Fibroblast of lung (primary cell): ENCODE results near the gene MUC21. TPM values are rescaled to one million over a fixed set of nuclear protein-coding genes. Genes with fewer than 3 reads are reported as not detected.

Source experiments
- DNase-seq, 2 donors: peaks; one replicate each; pipeline versions ENCODE4 v3.0.0 to v3.0.0-alpha.2; 2010; ENCODE audit warnings: low read depth in 2 of 2
- H2AFZ ChIP-seq: 2 replicates; pipeline ENCODE4 v1.5.1; 2012; ENCODE audit warnings: low read length, control low read depth, inconsistent platforms
- H3K27ac ChIP-seq: 2 replicates; pipeline ENCODE4 v1.5.1; 2011; ENCODE audit warnings: low read length, control low read depth; ENCODE audit not compliant: insufficient read depth
- H3K27me3 ChIP-seq: 2 replicates; pipeline ENCODE4 v1.5.1; 2011; ENCODE audit warnings: mild to moderate bottlenecking, low read length; ENCODE audit not compliant: control insufficient read depth, insufficient read depth
- H3K36me3 ChIP-seq: 2 replicates; pipeline ENCODE4 v1.5.1; 2011; ENCODE audit warnings: low read length; ENCODE audit not compliant: control insufficient read depth, insufficient read depth
- H3K4me1 ChIP-seq: 2 replicates; pipeline ENCODE4 v1.5.1; 2011; ENCODE audit warnings: low read length; ENCODE audit not compliant: control insufficient read depth, insufficient read depth; ENCODE audit errors: extremely low read depth
- H3K4me2 ChIP-seq: 2 replicates; pipeline ENCODE4 v1.5.1; 2011; ENCODE audit warnings: low read length, control low read depth; ENCODE audit not compliant: insufficient read depth; ENCODE audit errors: extremely low read depth
- H3K4me3 ChIP-seq, 4 experiments: fragments of 200-600 bp in 1 of 4; sonication (generic) in 1 of 4; replicated peaks in 1 of 4; 2 replicates each; pipeline ENCODE4 v1.5.1; 2011 to 2016; ENCODE audit warnings: low read length in 4 of 4, low read depth in 3 of 4, mild to moderate bottlenecking in 3 of 4, control low read depth in 2 of 4, inconsistent platforms in 1 of 4, mixed read lengths in 1 of 4; ENCODE audit not compliant: insufficient read depth in 1 of 4; ENCODE audit errors: control extremely low read depth in 1 of 4
- H3K79me2 ChIP-seq: 2 replicates; pipeline ENCODE4 v1.5.1; 2012; ENCODE audit warnings: mild to moderate bottlenecking, low read length, inconsistent platforms; ENCODE audit not compliant: control insufficient read depth, insufficient read depth
- H3K9ac ChIP-seq: 2 replicates; pipeline ENCODE4 v1.5.1; 2011; ENCODE audit warnings: mild to moderate bottlenecking, low read length, control low read depth; ENCODE audit not compliant: insufficient read depth
- H3K9me3 ChIP-seq: 2 replicates; pipeline ENCODE4 v1.5.1; 2012; ENCODE audit warnings: low read depth, low read length; ENCODE audit not compliant: control insufficient read depth, insufficient read depth
- H4K20me1 ChIP-seq: 2 replicates; pipeline ENCODE4 v1.5.1; 2011; ENCODE audit warnings: low read length; ENCODE audit not compliant: control insufficient read depth, insufficient read depth; ENCODE audit errors: extremely low read depth
- EZH2 ChIP-seq: IDR thresholded peaks from 2 replicates; pipeline ENCODE4 v1.5.1; 2012; ENCODE audit warnings: low read length, control low read depth, mild to moderate bottlenecking; ENCODE audit errors: missing control alignments
- polyA plus RNA-seq, 2 donors: library from polyadenylated mRNA; depleted of rRNA in 1 of 2; stranded (reverse) in 1 of 2; unstranded in 1 of 2; fragments of >200 nt; gene quantifications; 2 replicates each; pipeline ENCODE4 v1.2.1, GENCODE V29; 2011 to 2012; ENCODE audit warnings: missing spikeins in 1 of 2
- total RNA-seq: library from RNA; depleted of rRNA; stranded (reverse); fragments of >200 nt; gene quantifications from 2 replicates; pipeline ENCODE4 v1.2.1, GENCODE V29; 2014
- TF ChIP-seq, protein P1 (sequence below), 2 donors: IDR thresholded peaks in 1 of 2; conservative IDR thresholded peaks in 1 of 2; 1 replicate in 1 of 2; 2 replicates in 1 of 2; pipeline ENCODE4 v1.5.1; 2011 to 2012; ENCODE audit warnings: low read length in 2 of 2, control low read depth in 1 of 2, inconsistent platforms in 1 of 2, low read depth in 1 of 2, mild to moderate bottlenecking in 1 of 2

The MUC21 gene
- total and polyA plus RNA-seq, 2 donors (not counting 1 experiment from before 2014, with no cell fraction given) = not detected

DNA sequence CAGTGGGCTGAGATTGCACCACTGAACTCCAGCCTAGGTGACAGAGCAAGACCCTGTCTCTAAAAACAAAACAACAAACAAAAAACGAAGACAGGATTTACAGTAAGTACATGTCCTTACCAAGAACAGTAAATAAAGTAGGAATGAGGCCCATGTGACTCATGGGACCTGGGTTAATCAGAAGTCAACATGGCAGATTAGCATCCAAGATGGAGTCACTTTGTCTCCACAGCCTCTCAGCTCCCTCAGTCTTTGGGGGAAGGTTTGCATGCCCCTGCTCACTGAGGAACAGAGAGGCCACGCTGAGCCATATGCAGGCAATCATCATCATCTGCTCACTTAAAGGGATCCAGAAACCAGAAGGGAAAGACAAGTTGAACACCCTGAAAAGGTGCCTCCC lies 19.0 kb downstream of the MUC21 start:
- DNase-seq = no peak
- Histone ChIP-seq H3K4me2 (no peak overlapping the region), H3K4me1 (peaks cover 1% of the 10 kb centered on the region), H4K20me1 (no peaks in the 10 kb centered on the region), H3K36me3 (no peaks in the 10 kb centered on the region), H2AFZ (no peak overlapping the region), H3K27ac (no peak overlapping the region), H3K79me2 (no peaks in the 10 kb centered on the region), H3K4me3 (no peak overlapping the region), H3K9me3 (no peaks in the 10 kb centered on the region), H3K9ac (no peak overlapping the region), H3K27me3 (peaks cover 2% of the 10 kb centered on the region)
- TF ChIP-seq EZH2 = no peak
- TF ChIP-seq, protein P1, sequence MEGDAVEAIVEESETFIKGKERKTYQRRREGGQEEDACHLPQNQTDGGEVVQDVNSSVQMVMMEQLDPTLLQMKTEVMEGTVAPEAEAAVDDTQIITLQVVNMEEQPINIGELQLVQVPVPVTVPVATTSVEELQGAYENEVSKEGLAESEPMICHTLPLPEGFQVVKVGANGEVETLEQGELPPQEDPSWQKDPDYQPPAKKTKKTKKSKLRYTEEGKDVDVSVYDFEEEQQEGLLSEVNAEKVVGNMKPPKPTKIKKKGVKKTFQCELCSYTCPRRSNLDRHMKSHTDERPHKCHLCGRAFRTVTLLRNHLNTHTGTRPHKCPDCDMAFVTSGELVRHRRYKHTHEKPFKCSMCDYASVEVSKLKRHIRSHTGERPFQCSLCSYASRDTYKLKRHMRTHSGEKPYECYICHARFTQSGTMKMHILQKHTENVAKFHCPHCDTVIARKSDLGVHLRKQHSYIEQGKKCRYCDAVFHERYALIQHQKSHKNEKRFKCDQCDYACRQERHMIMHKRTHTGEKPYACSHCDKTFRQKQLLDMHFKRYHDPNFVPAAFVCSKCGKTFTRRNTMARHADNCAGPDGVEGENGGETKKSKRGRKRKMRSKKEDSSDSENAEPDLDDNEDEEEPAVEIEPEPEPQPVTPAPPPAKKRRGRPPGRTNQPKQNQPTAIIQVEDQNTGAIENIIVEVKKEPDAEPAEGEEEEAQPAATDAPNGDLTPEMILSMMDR (conservative IDR thresholded peaks at IDR 0.05 in 1 of 2, IDR thresholded peaks at IDR 0.05 in 1 of 2; ENCODE audit: low read depth in 1 of 2, low read length in 2 of 2) = no peak

DNA sequence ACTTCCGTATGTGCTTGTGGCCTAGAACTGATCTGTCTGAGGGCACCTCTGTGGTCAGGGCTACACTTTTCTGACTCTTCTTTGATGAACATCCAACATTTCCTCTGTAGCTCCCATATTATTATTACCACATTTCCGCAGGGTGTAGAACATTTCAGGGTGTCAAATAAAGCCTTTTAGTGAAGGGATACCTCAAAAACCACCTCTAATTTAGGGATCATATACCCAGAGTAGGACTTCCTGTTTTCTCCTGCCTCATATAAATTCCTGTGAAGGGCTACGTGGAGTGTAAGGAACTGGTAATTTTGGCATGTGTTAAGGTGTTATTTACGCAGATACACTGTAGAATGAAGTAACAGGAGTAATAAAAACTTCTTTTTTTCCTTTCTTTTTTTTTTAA lies 21.3 kb downstream of the MUC21 start:
- Histone ChIP-seq H3K9ac (no peak overlapping the region), H4K20me1 (no peaks in the 10 kb centered on the region), H3K4me2 (no peak overlapping the region), H3K27ac (no peak overlapping the region), H3K4me3 (no peak overlapping the region), H2AFZ (no peak overlapping the region), H3K4me1 (peaks cover 6% of the 10 kb centered on the region), H3K79me2 (no peaks in the 10 kb centered on the region), H3K9me3 (no peaks in the 10 kb centered on the region), H3K27me3 (no peaks in the 10 kb centered on the region), H3K36me3 (no peaks in the 10 kb centered on the region)
- TF ChIP-seq, protein P1 (conservative IDR thresholded peaks at IDR 0.05 in 1 of 2, IDR thresholded peaks at IDR 0.05 in 1 of 2; ENCODE audit: low read depth in 1 of 2, low read length in 2 of 2) = no peak
- TF ChIP-seq EZH2 = no peak
- DNase-seq = no peak

DNA sequence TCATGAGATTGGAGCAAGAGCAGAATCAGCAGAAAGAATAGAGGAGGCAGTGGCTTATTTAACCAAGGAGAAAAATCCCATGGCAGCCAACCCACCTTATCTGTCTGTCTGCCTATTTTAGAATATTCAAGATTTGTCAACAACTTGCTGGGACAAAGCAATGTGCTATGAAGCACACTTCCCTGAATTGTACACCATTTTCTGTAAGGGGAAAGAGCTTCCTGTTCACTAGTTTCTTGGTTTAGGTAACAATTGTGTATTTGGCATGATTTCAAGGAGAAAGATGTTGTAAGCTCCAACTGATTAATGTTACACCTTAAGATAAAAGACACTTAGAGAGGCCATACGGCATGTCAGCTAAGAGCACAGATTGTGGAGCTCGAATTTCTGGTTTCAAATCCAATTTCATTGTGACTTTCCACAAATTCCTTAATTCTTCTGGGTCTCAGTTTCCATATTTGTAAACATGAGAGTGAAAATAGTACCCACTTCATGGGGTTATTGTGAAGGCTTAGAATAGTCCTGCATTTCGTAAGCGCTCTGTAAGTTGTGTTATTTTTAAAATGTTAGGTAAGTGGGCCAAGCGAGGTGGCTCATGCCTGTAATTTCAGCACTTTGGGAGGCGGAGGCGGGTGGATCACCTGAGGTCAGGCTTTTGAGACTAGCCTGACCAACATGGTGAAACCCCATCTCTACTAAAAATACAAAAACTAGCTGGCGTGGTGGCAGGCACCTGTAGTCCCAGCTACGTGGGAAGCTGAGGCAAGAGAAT lies 21.9 kb downstream of the MUC21 start:
- no peak overlapping the region for H3K9ac ChIP-seq
- no peaks in the 10 kb centered on the region for H3K9me3 ChIP-seq
- peak in 1 of 2 donors; percentile 11 for DNase-seq
- H3K36me3 ChIP-seq = no peaks in the 10 kb centered on the region
- H4K20me1 ChIP-seq = no peaks in the 10 kb centered on the region
- peaks cover 6% of the 10 kb centered on the region for H3K4me1 ChIP-seq
- no peak overlapping the region for H2AFZ ChIP-seq
- no peak overlapping the region for H3K27ac ChIP-seq
- H3K27me3 ChIP-seq = no peaks in the 10 kb centered on the region
- no peak overlapping the region for H3K4me2 ChIP-seq
- TF ChIP-seq, protein P1 (conservative IDR thresholded peaks at IDR 0.05 in 1 of 2, IDR thresholded peaks at IDR 0.05 in 1 of 2; ENCODE audit: low read depth in 1 of 2, low read length in 2 of 2) = no peak
- no peak for TF ChIP-seq EZH2
- H3K79me2 ChIP-seq = no peaks in the 10 kb centered on the region
- no peak overlapping the region for H3K4me3 ChIP-seq
